GM12892 (cell line): ENCODE data around the gene RDH5.

Source experiments
- POLR2A ChIP-seq: IDR thresholded peaks from 2 replicates; pipeline ENCODE4 v1.6.1; 2011; ENCODE audit warnings: low read depth, low read length, control low read depth
- TAF1 ChIP-seq: IDR thresholded peaks from 2 replicates; pipeline ENCODE4 v1.6.1; 2011; ENCODE audit warnings: low read depth, mild to moderate bottlenecking, control low read depth, low read length, borderline replicate concordance

- peak; percentile 31; the same call in 1 of the 2 replicates for TF ChIP-seq POLR2A
- TF ChIP-seq TAF1, result no peak
These were observed 4.2 kb downstream of the RDH5 start for GRCh38 chr12:55724226-55724939.
